CMK (cell line): ENCODE results near the gene KCNF1.

Source experiments
- DNase-seq: peaks from one replicate; pipeline ENCODE4 v3.0.0-alpha.2; 2010; ENCODE audit warnings: low read depth

The KCNF1 gene

GRCh38 chr2:10879624-10880585 lies 31.8 kb upstream of the KCNF1 start:
- DNase-seq = no peak

GRCh38 chr2:10880586-10881321 lies 31.0 kb upstream of the KCNF1 start:
- no peak for DNase-seq

GRCh38 chr2:10882568-10882967 lies 29.2 kb upstream of the KCNF1 start:
- no peak for DNase-seq

GRCh38 chr2:10883066-10883465 lies 28.7 kb upstream of the KCNF1 start:
- no peak for DNase-seq

GRCh38 chr2:10883801-10884478 lies 27.8 kb upstream of the KCNF1 start:
- no peak for DNase-seq

- no peak for DNase-seq
Observed at GRCh38 chr2:10884574-10884975, 27.2 kb upstream of the KCNF1 start.

GRCh38 chr2:10885094-10885860 lies 26.5 kb upstream of the KCNF1 start:
- DNase-seq = no peak

GRCh38 chr2:10887476-10887875 lies 24.3 kb upstream of the KCNF1 start:
- DNase-seq = no peak

GRCh38 chr2:10889651-10890215 lies 22.0 kb upstream of the KCNF1 start:
- no peak for DNase-seq

GRCh38 chr2:10890706-10891270 lies 20.9 kb upstream of the KCNF1 start:
- DNase-seq = no peak

GRCh38 chr2:10891390-10891789 lies 20.3 kb upstream of the KCNF1 start:
- no peak for DNase-seq

GRCh38 chr2:10891848-10892247 lies 19.9 kb upstream of the KCNF1 start:
- DNase-seq = no peak

GRCh38 chr2:10892316-10892715 lies 19.4 kb upstream of the KCNF1 start:
- no peak for DNase-seq

GRCh38 chr2:10892796-10893350 lies 18.9 kb upstream of the KCNF1 start:
- DNase-seq = no peak

- DNase-seq = no peak
Observed at GRCh38 chr2:10894264-10894935, 17.3 kb upstream of the KCNF1 start.

GRCh38 chr2:10895231-10895630 lies 16.5 kb upstream of the KCNF1 start:
- DNase-seq = no peak

GRCh38 chr2:10897956-10898355 lies 13.8 kb upstream of the KCNF1 start:
- DNase-seq = no peak

GRCh38 chr2:10900216-10901109 lies 11.3 kb upstream of the KCNF1 start:
- DNase-seq = no peak
